ENCODE data around the gene USE1. TPM values are rescaled to one million over a fixed set of nuclear protein-coding genes. Genes with fewer than 3 reads are reported as not detected.

USE1 gene
- total RNA-seq, 4 donors from 2014 or later, result 11.3 to 24.0 (median 17.9) TPM

GRCh38 chr19:17263712-17264640, 48.8 kb downstream of the USE1 start:
- ATAC-seq, result no peak
- peak overlapping the region in 3 of 4 donors; percentile 25 to 44 (median 34) for H3K27ac ChIP-seq
- TF ChIP-seq, protein P1, sequence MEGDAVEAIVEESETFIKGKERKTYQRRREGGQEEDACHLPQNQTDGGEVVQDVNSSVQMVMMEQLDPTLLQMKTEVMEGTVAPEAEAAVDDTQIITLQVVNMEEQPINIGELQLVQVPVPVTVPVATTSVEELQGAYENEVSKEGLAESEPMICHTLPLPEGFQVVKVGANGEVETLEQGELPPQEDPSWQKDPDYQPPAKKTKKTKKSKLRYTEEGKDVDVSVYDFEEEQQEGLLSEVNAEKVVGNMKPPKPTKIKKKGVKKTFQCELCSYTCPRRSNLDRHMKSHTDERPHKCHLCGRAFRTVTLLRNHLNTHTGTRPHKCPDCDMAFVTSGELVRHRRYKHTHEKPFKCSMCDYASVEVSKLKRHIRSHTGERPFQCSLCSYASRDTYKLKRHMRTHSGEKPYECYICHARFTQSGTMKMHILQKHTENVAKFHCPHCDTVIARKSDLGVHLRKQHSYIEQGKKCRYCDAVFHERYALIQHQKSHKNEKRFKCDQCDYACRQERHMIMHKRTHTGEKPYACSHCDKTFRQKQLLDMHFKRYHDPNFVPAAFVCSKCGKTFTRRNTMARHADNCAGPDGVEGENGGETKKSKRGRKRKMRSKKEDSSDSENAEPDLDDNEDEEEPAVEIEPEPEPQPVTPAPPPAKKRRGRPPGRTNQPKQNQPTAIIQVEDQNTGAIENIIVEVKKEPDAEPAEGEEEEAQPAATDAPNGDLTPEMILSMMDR (IDR thresholded peaks at IDR 0.05), result no peak
- no peak for TF ChIP-seq POLR2AphosphoS5 (IDR thresholded peaks at IDR 0.05)
- no peak for TF ChIP-seq EP300 (IDR thresholded peaks at IDR 0.05)
- TF ChIP-seq POLR2A (IDR thresholded peaks at IDR 0.05), result no peak
- peaks cover 3 to 15% (median 8%) of the 10 kb centered on the region in 3 donors for H3K4me1 ChIP-seq
- peaks cover 0 to 5% of the 10 kb centered on the region in 2 donors for H3K36me3 ChIP-seq
- peak overlapping the region in 1 of 2 donors; percentile 41 for H3K4me3 ChIP-seq
- H3K27me3 ChIP-seq, result no peaks in the 10 kb centered on the region
- 70 to 90% methylated on average over 2 to 12 of the region's 23 CpGs for WGBS, 2 donors (ENCODE audit: low coverage in 1 of 2)
- peaks cover 0 to 8% (median 0%) of the 10 kb centered on the region in 3 donors for H3K9me3 ChIP-seq

GRCh38 chr19:17264641-17264979, 49.5 kb downstream of the USE1 start, which contains the start of gene USHBP1:
TSS of gene USHBP1 (minus strand) at chr19:17264745. CDS start at chr19:17264299, 446 bp downstream.
- Histone ChIP-seq H3K27me3 (no peaks in the 10 kb centered on the region), H3K9me3 (peaks cover 0 to 2% (median 0%) of the 10 kb centered on the region in 3 donors), H3K36me3 (peaks cover 0 to 11% of the 10 kb centered on the region in 2 donors), H3K27ac (peak within 1 kb of the TSS in 3 of 4 donors; percentile 25 to 44 (median 34)), H3K4me3 (peak within 1 kb of the TSS in 1 of 2 donors; percentile 41), H3K4me1 (peaks cover 3 to 15% (median 8%) of the 10 kb centered on the region in 3 donors)
- ATAC-seq, result no peak
- WGBS, 2 donors (ENCODE audit: low coverage in 1 of 2), result 17 to 67% methylated on average over 1 of the region's 5 CpGs
- TF ChIP-seq POLR2A (IDR thresholded peaks at IDR 0.05), result no peak
- TF ChIP-seq POLR2AphosphoS5 (IDR thresholded peaks at IDR 0.05), result no peak
- TF ChIP-seq EP300 (IDR thresholded peaks at IDR 0.05), result no peak
- TF ChIP-seq, protein P1 (IDR thresholded peaks at IDR 0.05), result no peak

GRCh38 chr19:17266026-17266425, 50.9 kb downstream of the USE1 start:
- H3K27ac ChIP-seq, result peak overlapping the region in 2 of 4 donors; percentile 81 to 84
- no peak for TF ChIP-seq POLR2AphosphoS5 (IDR thresholded peaks at IDR 0.05)
- TF ChIP-seq, protein P1 (IDR thresholded peaks at IDR 0.05), result no peak
- no peak for TF ChIP-seq POLR2A (IDR thresholded peaks at IDR 0.05)
- no peak for TF ChIP-seq EP300 (IDR thresholded peaks at IDR 0.05)
- 33 to 83% methylated on average over 1 to 4 of the region's 7 CpGs for WGBS, 2 donors (ENCODE audit: low coverage in 1 of 2)
- H3K4me3 ChIP-seq, result no peak overlapping the region
- H3K4me1 ChIP-seq, result peaks cover 3 to 15% (median 8%) of the 10 kb centered on the region in 3 donors
- peaks cover 0 to 25% of the 10 kb centered on the region in 2 donors for H3K36me3 ChIP-seq
- ATAC-seq, result no peak
- H3K27me3 ChIP-seq, result no peaks in the 10 kb centered on the region
- H3K9me3 ChIP-seq, result no peaks in the 10 kb centered on the region

DNA sequence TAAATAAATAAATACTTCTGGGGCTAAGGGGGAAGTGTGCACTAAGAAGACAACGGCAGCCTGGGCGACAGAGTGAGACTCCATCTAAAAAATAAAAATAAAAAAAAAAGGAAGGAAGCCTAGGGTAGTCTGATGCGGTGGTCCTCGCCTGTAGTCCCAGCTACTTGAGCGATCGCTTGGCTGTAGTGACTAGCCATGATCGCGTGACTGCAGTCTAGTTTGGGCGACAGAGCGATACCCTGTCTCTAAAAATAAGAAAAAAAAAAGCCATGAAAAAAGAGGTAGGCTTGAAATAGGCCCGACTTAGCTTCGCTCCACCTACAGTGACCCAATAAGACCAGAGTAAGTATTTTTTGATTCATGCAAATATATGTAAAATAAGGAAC, 51.4 kb downstream of the USE1 start:
- Histone ChIP-seq H3K27ac (peak overlapping the region in 3 of 4 donors; percentile 69 to 84 (median 81)), H3K36me3 (peaks cover 0 to 31% of the 10 kb centered on the region in 2 donors), H3K27me3 (no peaks in the 10 kb centered on the region), H3K4me1 (peaks cover 3 to 15% (median 8%) of the 10 kb centered on the region in 3 donors), H3K4me3 (no peak overlapping the region), H3K9me3 (no peaks in the 10 kb centered on the region)
- no peak for ATAC-seq
- WGBS, 2 donors (ENCODE audit: low coverage in 1 of 2), result 60 to 65% methylated on average over 5 to 12 of the region's 12 CpGs
- no peak for TF ChIP-seq POLR2A (IDR thresholded peaks at IDR 0.05)
- no peak for TF ChIP-seq POLR2AphosphoS5 (IDR thresholded peaks at IDR 0.05)
- TF ChIP-seq, protein P1 (IDR thresholded peaks at IDR 0.05), result no peak
- TF ChIP-seq EP300 (IDR thresholded peaks at IDR 0.05), result no peak
